Measurements from ENCODE around the gene KRTAP5-4. TPM values are rescaled to one million over a fixed set of nuclear protein-coding genes. Genes with fewer than 3 reads are reported as not detected.
"Not testable (repeated sequence)": the region's sequence is repeated elsewhere in the genome, so short reads cannot be mapped to it uniquely, and the experiment has no call there.

KRTAP5-4 gene
- total and polyA plus RNA-seq, 11 donors, result not detected

DNA sequence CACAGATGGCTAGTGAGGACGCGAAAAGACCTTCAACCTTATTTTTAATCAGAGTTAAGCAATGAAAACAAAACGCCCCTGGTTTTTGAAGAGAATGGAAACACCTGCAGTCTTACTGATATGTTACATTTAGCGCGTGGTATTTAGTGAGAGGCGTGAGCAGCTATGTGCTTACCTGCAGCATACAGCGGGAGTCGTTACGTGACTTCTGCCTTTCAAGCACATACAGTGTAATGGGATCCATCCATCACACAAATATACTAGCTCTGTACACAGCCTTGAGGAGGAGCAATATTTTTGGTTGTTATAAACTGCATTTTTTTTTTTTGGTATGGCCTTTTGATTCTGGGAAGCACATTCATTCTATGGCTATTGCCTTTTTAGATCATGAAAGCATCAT is 29.3 kb downstream of the KRTAP5-4 start:
- no peak for DNase-seq
- WGBS, 4 donors, result 85 to 88% (median 87%) methylated on average over 9 of the region's 9 CpGs
- Histone ChIP-seq H3K27me3 (peaks cover 0 to 3% (median 0%) of the 10 kb centered on the region in 9 donors), H3K27ac (no peak overlapping the region), H3K36me3 (no peaks in the 10 kb centered on the region), H3K4me1 (peaks cover 0 to 10% (median 2%) of the 10 kb centered on the region in 12 donors), H3K9me3 (no peaks in the 10 kb centered on the region), H3K4me3 (no peak overlapping the region)
- intact Hi-C loops (cut with DNase I), result no loop called here
- no peak for ATAC-seq
- no peak for TF ChIP-seq POLR2A (IDR thresholded peaks at IDR 0.05)
- TF ChIP-seq, protein P1, sequence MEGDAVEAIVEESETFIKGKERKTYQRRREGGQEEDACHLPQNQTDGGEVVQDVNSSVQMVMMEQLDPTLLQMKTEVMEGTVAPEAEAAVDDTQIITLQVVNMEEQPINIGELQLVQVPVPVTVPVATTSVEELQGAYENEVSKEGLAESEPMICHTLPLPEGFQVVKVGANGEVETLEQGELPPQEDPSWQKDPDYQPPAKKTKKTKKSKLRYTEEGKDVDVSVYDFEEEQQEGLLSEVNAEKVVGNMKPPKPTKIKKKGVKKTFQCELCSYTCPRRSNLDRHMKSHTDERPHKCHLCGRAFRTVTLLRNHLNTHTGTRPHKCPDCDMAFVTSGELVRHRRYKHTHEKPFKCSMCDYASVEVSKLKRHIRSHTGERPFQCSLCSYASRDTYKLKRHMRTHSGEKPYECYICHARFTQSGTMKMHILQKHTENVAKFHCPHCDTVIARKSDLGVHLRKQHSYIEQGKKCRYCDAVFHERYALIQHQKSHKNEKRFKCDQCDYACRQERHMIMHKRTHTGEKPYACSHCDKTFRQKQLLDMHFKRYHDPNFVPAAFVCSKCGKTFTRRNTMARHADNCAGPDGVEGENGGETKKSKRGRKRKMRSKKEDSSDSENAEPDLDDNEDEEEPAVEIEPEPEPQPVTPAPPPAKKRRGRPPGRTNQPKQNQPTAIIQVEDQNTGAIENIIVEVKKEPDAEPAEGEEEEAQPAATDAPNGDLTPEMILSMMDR (IDR thresholded peaks at IDR 0.05), result no peak

DNA sequence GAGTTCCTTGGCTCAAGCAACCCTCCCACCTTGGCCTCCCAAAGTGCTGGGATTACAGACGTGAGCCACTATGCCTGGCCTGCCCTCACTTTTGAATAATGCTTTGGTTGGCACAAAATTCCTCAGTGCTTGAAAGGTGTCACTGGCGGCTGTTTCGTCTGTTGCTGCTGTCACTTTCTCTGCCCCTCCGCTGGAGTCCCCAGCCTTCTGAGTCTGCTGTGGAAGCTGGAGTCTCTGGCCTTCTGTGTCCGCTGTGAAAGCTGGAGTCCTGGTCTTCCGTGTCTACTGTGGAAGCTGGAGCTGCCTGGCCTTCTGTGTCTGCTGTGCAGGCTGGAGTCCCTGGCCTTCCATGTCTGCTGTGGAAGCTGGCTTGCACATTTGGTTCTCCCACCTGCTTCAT is 31.9 kb downstream of the KRTAP5-4 start:
- no peak for DNase-seq
- no peak overlapping the region for H3K4me3 ChIP-seq
- H3K27me3 ChIP-seq, result no peaks in the 10 kb centered on the region
- TF ChIP-seq, protein P1 (IDR thresholded peaks at IDR 0.05), result no peak
- no peak for TF ChIP-seq POLR2A (IDR thresholded peaks at IDR 0.05)
- peaks cover 0 to 7% (median 0%) of the 10 kb centered on the region in 12 donors for H3K4me1 ChIP-seq
- no peaks in the 10 kb centered on the region for H3K36me3 ChIP-seq
- WGBS, 4 donors, result 90 to 95% (median 92%) methylated on average over 6 of the region's 6 CpGs
- peak overlapping the region in 4 of 12 donors; percentile 43 to 68 (median 62) for H3K27ac ChIP-seq
- no peak for ATAC-seq
- H3K9me3 ChIP-seq, result no peaks in the 10 kb centered on the region
- intact Hi-C loops (cut with DNase I), result no loop called here

DNA sequence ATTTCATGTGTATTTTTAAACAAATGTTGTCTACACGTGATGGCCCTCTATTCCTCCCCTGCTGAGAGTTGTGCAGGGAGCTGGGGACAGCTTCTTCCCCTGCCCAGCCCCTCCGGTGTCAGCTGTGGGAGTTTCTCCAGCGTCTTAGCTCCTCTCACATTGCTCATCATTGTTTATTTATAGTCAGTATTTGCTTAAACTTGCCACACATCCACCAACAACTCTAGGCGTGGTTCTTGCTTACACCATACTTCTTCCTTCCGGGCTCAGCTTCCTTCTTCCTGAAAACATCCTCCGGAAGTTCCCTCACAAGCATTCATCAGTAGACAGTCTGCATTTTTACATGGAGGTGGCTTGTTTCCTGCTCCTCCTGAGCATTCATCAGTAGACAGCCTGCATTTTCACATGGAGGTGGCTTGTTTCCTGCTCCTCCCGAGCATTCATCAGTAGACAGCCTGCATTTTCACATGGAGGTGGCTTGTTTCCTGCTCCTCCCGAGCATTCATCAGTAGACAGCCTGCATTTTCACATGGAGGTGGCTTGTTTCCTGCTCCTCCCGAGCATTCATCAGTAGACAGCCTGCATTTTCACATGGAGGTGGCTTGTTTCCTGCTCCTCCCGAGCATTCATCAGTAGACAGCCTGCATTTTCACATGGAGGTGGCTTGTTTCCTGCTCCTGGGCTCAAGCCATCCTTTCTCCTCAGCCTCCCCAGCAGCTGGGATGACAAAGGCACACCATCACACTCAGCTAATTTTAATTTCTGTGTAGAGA is 32.6 kb downstream of the KRTAP5-4 start:
- intact Hi-C loops (cut with DNase I), result not testable (repeated sequence)

DNA sequence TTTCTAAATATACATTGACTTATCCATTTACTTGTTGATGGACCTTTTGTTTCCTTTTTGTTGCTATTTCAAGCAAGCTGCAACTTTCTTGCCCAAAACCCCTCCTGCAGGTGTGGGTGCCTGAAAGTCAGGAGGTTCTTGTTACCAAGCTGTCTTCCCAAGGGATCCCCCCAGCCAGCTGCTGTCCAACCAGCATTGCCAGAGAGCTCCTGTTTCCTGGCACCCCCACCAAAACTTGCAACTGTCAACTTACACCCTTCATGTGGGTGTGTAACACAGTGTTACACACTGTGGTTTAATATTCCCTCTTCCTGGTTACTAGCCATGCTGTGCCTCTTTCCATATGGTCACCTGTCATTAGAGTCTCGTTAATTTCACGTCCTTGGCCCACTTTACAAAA is 35.2 kb downstream of the KRTAP5-4 start:
- H3K27ac ChIP-seq, result no peak overlapping the region
- TF ChIP-seq POLR2A (IDR thresholded peaks at IDR 0.05), result no peak
- TF ChIP-seq, protein P1 (IDR thresholded peaks at IDR 0.05), result no peak
- peaks cover 0 to 7% (median 0%) of the 10 kb centered on the region in 12 donors for H3K4me1 ChIP-seq
- ATAC-seq (no peak), DNase-seq (no peak)
- intact Hi-C loops (cut with DNase I), result no loop called here
- H3K4me3 ChIP-seq, result no peak overlapping the region
- no peaks in the 10 kb centered on the region for H3K36me3 ChIP-seq
- no peaks in the 10 kb centered on the region for H3K27me3 ChIP-seq
- 82 to 93% (median 90%) methylated on average over 2 of the region's 2 CpGs for WGBS, 4 donors
- no peaks in the 10 kb centered on the region for H3K9me3 ChIP-seq

More for the DNA sequence above, 32.6 kb downstream of the KRTAP5-4 start:
- not testable (repeated sequence) for H3K4me3 ChIP-seq, H3K9me3 ChIP-seq, DNase-seq, H3K27me3 ChIP-seq, H3K36me3 ChIP-seq, H3K4me1 ChIP-seq
- 38 to 52% (median 44%) methylated on average over 7 to 8 of the region's 10 CpGs for WGBS, 4 donors
- H3K27ac ChIP-seq, result peak overlapping the region in 4 of 12 donors; percentile 3 to 69 (median 64)
- peak in 3 of 4 donors; percentile 65 to 85 (median 67) for ATAC-seq

DNA sequence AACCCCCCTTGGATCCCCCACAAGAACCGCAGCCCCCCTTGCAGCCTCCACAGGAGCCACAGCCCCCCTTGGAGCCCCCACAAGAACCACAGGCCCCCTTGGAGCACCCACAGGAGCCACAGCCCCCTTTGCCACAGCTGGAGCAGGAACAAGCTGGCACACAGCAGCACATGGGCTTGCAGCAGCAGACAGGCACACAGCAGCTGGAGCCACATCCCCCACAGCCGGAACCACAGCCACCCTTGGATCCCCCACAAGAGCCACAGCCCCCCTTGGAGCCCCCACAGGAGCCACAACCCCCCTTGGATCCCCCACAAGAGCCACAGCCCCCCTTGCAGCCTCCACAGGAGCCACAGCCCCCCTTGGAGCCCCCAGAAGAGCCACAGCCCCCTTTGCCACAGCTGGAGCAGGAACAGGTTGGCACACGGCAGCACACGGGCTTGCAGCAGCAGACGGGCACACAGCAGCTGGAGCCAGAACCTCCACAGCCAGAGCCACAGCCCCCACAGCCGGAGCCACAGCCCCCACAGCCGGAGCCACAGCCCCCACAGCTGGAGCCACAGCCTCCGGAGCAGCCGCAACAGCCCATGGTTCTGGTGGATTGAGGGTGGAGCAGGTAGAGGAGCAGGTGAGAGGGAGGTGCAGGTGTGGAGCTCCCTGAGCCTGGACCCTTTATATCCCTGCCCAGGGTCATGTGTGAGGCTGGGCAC is 37.1 kb downstream of the KRTAP5-4 start, which contains the start of gene KRTAP5-1:
KRTAP5-1 (minus strand) TSS at position 623 of the 710 bp plus-strand sequence; CDS start at position 589, 34 bp downstream.
- H3K36me3 ChIP-seq, H3K4me3 ChIP-seq, H3K9me3 ChIP-seq, ATAC-seq, H3K27ac ChIP-seq, DNase-seq, H3K4me1 ChIP-seq, H3K27me3 ChIP-seq: not testable (repeated sequence)
- intact Hi-C loops (cut with DNase I), result loop anchor here in 1 of 10 donors (5.0 kb wide), 1 partner anchor 518 kb away; no protein-coding TSS in a partner anchor
- 83 to 95% (median 88%) methylated on average over 7 to 9 of the region's 9 CpGs for WGBS, 4 donors

DNA sequence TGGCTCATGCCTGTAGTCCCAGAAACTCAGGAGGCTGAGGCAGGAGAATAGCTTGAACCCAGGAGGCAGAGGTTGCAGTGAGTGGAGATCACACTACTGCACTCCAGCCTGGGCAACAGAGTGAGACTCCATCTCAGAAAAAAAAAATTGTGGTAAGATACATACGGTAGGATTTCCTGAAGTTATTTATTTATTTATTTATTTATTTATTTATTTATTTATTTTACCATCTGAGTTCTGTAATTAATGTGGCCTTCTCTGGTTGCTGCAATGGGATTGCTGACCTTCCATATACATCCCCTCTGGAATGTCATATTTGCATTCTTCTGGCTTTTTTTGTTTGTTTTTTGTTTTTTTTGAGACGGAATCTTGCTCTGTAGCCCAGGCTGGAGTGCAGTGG is 39.0 kb downstream of the KRTAP5-4 start:
- intact Hi-C loops (cut with DNase I), result loop anchor here in 1 of 10 donors (5.0 kb wide), 1 partner anchor 516 kb away; no protein-coding TSS in a partner anchor
- H3K36me3 ChIP-seq, ATAC-seq, H3K4me1 ChIP-seq, H3K27ac ChIP-seq, DNase-seq, H3K4me3 ChIP-seq, H3K27me3 ChIP-seq: not testable (repeated sequence)
- WGBS, 4 donors, result 73 to 85% (median 82%) methylated on average over 2 of the region's 2 CpGs
- H3K9me3 ChIP-seq, result peaks cover 0 to 12% (median 0%) of the 10 kb centered on the region in 12 donors
